Measurements from ENCODE around the gene LCE1A. TPM values are rescaled to one million over a fixed set of nuclear protein-coding genes. Genes with fewer than 3 reads are reported as not detected.
A peak's percentile ranks its signal among the peaks of the same experiment; 100 is the strongest.

LCE1A gene
- polyA plus RNA-seq, 1 of the 3 experiments (the other 2 are of a cell fraction): not detected

GRCh38 chr1:152873495-152873894 lies 46.2 kb downstream of the LCE1A start (continued):
- TF ChIP-seq, protein P1, sequence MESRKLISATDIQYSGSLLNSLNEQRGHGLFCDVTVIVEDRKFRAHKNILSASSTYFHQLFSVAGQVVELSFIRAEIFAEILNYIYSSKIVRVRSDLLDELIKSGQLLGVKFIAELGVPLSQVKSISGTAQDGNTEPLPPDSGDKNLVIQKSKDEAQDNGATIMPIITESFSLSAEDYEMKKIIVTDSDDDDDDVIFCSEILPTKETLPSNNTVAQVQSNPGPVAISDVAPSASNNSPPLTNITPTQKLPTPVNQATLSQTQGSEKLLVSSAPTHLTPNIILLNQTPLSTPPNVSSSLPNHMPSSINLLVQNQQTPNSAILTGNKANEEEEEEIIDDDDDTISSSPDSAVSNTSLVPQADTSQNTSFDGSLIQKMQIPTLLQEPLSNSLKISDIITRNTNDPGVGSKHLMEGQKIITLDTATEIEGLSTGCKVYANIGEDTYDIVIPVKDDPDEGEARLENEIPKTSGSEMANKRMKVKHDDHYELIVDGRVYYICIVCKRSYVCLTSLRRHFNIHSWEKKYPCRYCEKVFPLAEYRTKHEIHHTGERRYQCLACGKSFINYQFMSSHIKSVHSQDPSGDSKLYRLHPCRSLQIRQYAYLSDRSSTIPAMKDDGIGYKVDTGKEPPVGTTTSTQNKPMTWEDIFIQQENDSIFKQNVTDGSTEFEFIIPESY (IDR thresholded peaks at IDR 0.05; ENCODE audit: borderline replicate concordance, low read depth): no peak
- TF ChIP-seq RCOR1 (IDR thresholded peaks at IDR 0.05; ENCODE audit: low read length): no peak
- peak; percentile 13 to 60; a peak in 1 of 4 replicates for TF ChIP-seq EP300 (IDR thresholded peaks at IDR 0.05; ENCODE audit: borderline replicate concordance in 1 of 2, low read depth in 1 of 2, low read length in 1 of 2)
- TF ChIP-seq MXI1 (IDR thresholded peaks at IDR 0.05; ENCODE audit: low read depth, low read length): no peak
- TF ChIP-seq SIN3A (IDR thresholded peaks at IDR 0.05; ENCODE audit: borderline replicate concordance, low read depth, low read length): no peak
- no peak for TF ChIP-seq YY1 (IDR thresholded peaks at IDR 0.05; ENCODE audit: low read depth)
- TF ChIP-seq GABPA (IDR thresholded peaks at IDR 0.05; ENCODE audit: low read depth): no peak
- no peak for TF ChIP-seq RFX5 (IDR thresholded peaks at IDR 0.05; ENCODE audit: low read length)
- peak; percentile 63 for TF ChIP-seq JUND (IDR thresholded peaks at IDR 0.05)
- peak; percentile 58 for TF ChIP-seq TCF12 (IDR thresholded peaks at IDR 0.05)

DNA sequence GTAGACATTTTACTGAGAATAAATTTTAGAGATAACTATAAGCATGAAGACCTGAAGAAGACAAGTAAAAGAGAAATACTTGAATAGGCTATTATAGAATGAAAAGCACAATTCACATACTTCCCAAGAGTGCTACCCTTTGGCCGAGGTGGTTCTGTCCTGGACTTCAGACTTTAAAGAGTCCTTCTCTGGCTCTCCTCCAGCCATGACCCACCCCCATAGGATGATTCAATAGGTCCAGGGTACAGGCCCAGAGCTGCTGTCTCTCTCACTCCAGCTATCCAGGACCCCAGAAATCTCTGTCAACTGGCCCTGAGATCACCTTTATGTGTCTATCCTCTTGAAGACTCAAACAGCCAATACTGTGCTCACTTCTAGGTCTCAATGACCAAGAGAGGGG lies 49.6 kb downstream of the LCE1A start:
- H2AFZ ChIP-seq (ENCODE audit: low read depth): no peak overlapping the region
- H4K20me1 ChIP-seq (ENCODE audit: insufficient read depth): no peaks in the 10 kb centered on the region
- DNase-seq: no peak
- TF ChIP-seq RXRA (IDR thresholded peaks at IDR 0.05; ENCODE audit: borderline replicate concordance, low read depth): no peak
- TF ChIP-seq ELF1 (IDR thresholded peaks at IDR 0.05): no peak
- no peak for TF ChIP-seq FOXJ3 (CRISPR knock-in tag; IDR thresholded peaks at IDR 0.05)
- TF ChIP-seq, protein P1 (IDR thresholded peaks at IDR 0.05; ENCODE audit: borderline replicate concordance, low read depth): no peak
- no peak for TF ChIP-seq NFIC (IDR thresholded peaks at IDR 0.05; ENCODE audit: borderline replicate concordance)
- no peak for TF ChIP-seq TEAD4 (IDR thresholded peaks at IDR 0.05; ENCODE audit: borderline replicate concordance, insufficient read depth)
- no peak for TF ChIP-seq CHD2 (IDR thresholded peaks at IDR 0.05; ENCODE audit: low read length, partially characterized antibody)
- ChIA-PET POLR2A (no interaction called here), CTCF (no interaction called here)
- no peak overlapping the region for H3K4me2 ChIP-seq
- no peaks in the 10 kb centered on the region for H3K36me3 ChIP-seq (replicated peaks in 1 of 2; ENCODE audit: control insufficient read depth in 1 of 2, insufficient read depth in 2 of 2, low read length in 1 of 2)
- no peak overlapping the region for H3K27ac ChIP-seq (ENCODE audit: low read depth in 2 of 2, low read length in 1 of 2)
- H3F3A ChIP-seq (replicated peaks; ENCODE audit: insufficient read depth): peaks cover 9% of the 10 kb centered on the region
- H3K9me3 ChIP-seq: no peaks in the 10 kb centered on the region
- H3K9ac ChIP-seq: no peak overlapping the region
- no peaks in the 10 kb centered on the region for H3K9me2 ChIP-seq
- WGBS (ENCODE audit: low lambda C conversion rate): 12% methylated on average over 1 of the region's 1 CpG
- H3K79me2 ChIP-seq (ENCODE audit: insufficient read depth): no peaks in the 10 kb centered on the region
- no peak overlapping the region for H3K4me3 ChIP-seq (ENCODE audit: low read depth in 2 of 2, low read length in 1 of 2)
- H3K4me1 ChIP-seq (ENCODE audit: control insufficient read depth in 1 of 2, insufficient read depth in 2 of 2, low read depth in 1 of 2, low read length in 1 of 2): peaks cover 0 to 3% of the 10 kb centered on the region in 2 experiments; a peak in 1 of 4 replicates
- no peaks in the 10 kb centered on the region for H3K27me3 ChIP-seq (ENCODE audit: insufficient read depth)

Other genes starting within 250 kb of the LCE1A start
- not detected in 2 replicates for gene LCE3D, start 247.0 kb upstream of the LCE1A start, polyA plus RNA-seq (2012; rRNA removed)
- gene LCE3C, start 227.2 kb upstream of the LCE1A start, polyA plus RNA-seq (2012; rRNA removed): not detected in 2 replicates
- not detected in 2 replicates for gene LCE3B, start 213.7 kb upstream of the LCE1A start, polyA plus RNA-seq (2012; rRNA removed)
- gene LCE3A, start 204.4 kb upstream of the LCE1A start, polyA plus RNA-seq (2012; rRNA removed): not detected in 2 replicates
- gene LCE2D, start 164.1 kb upstream of the LCE1A start, polyA plus RNA-seq (2012; rRNA removed): not detected in 2 replicates
- not detected in 2 replicates for gene LCE2C, start 152.2 kb upstream of the LCE1A start, polyA plus RNA-seq (2012; rRNA removed)
- not detected in 2 replicates for gene LCE2B, start 141.3 kb upstream of the LCE1A start, polyA plus RNA-seq (2012; rRNA removed)
- gene LCE2A, start 129.1 kb upstream of the LCE1A start, polyA plus RNA-seq (2012; rRNA removed): not detected in 2 replicates
- not detected in 2 replicates for gene LCE4A, start 119.3 kb upstream of the LCE1A start, polyA plus RNA-seq (2012; rRNA removed)
- gene KPRP, start 69.4 kb upstream of the LCE1A start, polyA plus RNA-seq (2012; rRNA removed): not detected in 2 replicates
- not detected in 2 replicates for gene LCE1F, start 52.3 kb upstream of the LCE1A start, polyA plus RNA-seq (2012; rRNA removed)
- gene LCE1E, start 41.2 kb upstream of the LCE1A start, polyA plus RNA-seq (2012; rRNA removed): not detected in 2 replicates
- gene LCE1D, start 30.8 kb upstream of the LCE1A start, polyA plus RNA-seq (2012; rRNA removed): not detected in 2 replicates
- not detected in 2 replicates for gene LCE1C, start 20.8 kb upstream of the LCE1A start, polyA plus RNA-seq (2012; rRNA removed)
- not detected in 2 replicates for gene LCE1B, start 15.5 kb upstream of the LCE1A start, polyA plus RNA-seq (2012; rRNA removed)
- not detected in 2 replicates for gene LCE6A, start 15.4 kb downstream of the LCE1A start, polyA plus RNA-seq (2012; rRNA removed)
- not detected in 2 replicates for gene LCE7A, start 32.5 kb downstream of the LCE1A start, polyA plus RNA-seq (2012; rRNA removed)
- not detected in 2 replicates for gene SMCP, start 50.8 kb downstream of the LCE1A start, polyA plus RNA-seq (2012; rRNA removed)
- gene IVL, start 81.1 kb downstream of the LCE1A start, polyA plus RNA-seq (2012; rRNA removed): 0.64 and 0.86 TPM in 2 replicates
- not detected in 2 replicates for gene SPRR5, start 119.7 kb downstream of the LCE1A start, polyA plus RNA-seq (2012; rRNA removed)
- gene SPRR4, start 143.2 kb downstream of the LCE1A start, polyA plus RNA-seq (2012; rRNA removed): not detected in 2 replicates
- gene SPRR1A, start 156.6 kb downstream of the LCE1A start, polyA plus RNA-seq (2012; rRNA removed): not detected in 2 replicates
- not detected in 2 replicates for gene SPRR3, start 174.3 kb downstream of the LCE1A start, polyA plus RNA-seq (2012; rRNA removed)
- gene SPRR1B, start 203.7 kb downstream of the LCE1A start, polyA plus RNA-seq (2012; rRNA removed): not detected in 2 replicates
- not detected in 2 replicates for gene SPRR2D, start 213.6 kb downstream of the LCE1A start, polyA plus RNA-seq (2012; rRNA removed)
- gene SPRR2A, start 230.0 kb downstream of the LCE1A start, polyA plus RNA-seq (2012; rRNA removed): not detected in 2 replicates
- not detected in 2 replicates for gene SPRR2B, start 244.1 kb downstream of the LCE1A start, polyA plus RNA-seq (2012; rRNA removed)